Mucosa of rectum (tissue), 2 donors: ENCODE measurements around the gene ADPRH.

ENCODE experiments used
- H3K27ac ChIP-seq, 2 donors: one replicate each; pipeline ENCODE4 v1.7.0; 2013; ENCODE audit warnings: inconsistent platforms in 2 of 2, low read depth in 2 of 2, low read length in 2 of 2
- H3K27me3 ChIP-seq, 2 donors: one replicate each; pipeline ENCODE4 v1.7.0; 2013; ENCODE audit warnings: low read length in 2 of 2; ENCODE audit not compliant: control insufficient read depth in 2 of 2, insufficient read depth in 2 of 2
- H3K36me3 ChIP-seq, 2 donors: one replicate each; pipeline ENCODE4 v1.7.0; 2013; ENCODE audit warnings: low read length in 2 of 2; ENCODE audit not compliant: control insufficient read depth in 2 of 2, insufficient read depth in 2 of 2
- H3K4me1 ChIP-seq, 2 donors: one replicate each; pipeline ENCODE4 v1.7.0; 2013; ENCODE audit warnings: low read length in 2 of 2, mild to moderate bottlenecking in 1 of 2; ENCODE audit not compliant: control insufficient read depth in 2 of 2, insufficient read depth in 2 of 2
- H3K4me3 ChIP-seq, 2 donors: one replicate each; pipeline ENCODE4 v1.7.0; 2013; ENCODE audit warnings: low read length in 2 of 2
- H3K9ac ChIP-seq, 2 donors: one replicate each; pipeline ENCODE4 v1.7.0; 2013; ENCODE audit warnings: low read length in 2 of 2, low read depth in 1 of 2, mild to moderate bottlenecking in 1 of 2
- H3K9me3 ChIP-seq, 2 donors: one replicate each; pipeline ENCODE4 v1.7.0; 2013; ENCODE audit warnings: low read length in 2 of 2; ENCODE audit not compliant: control insufficient read depth in 2 of 2
- donor health status: healthy.
- donor health status: Normal muscosa, but diverticular disease.

The ADPRH gene

GRCh38 chr3:119636249-119636648, 57.0 kb downstream of the ADPRH start:
- Histone ChIP-seq H3K27ac (no peak overlapping the region), H3K9ac (no peak overlapping the region), H3K4me1 (peaks cover 3 to 4% of the 10 kb centered on the region in 2 donors), H3K27me3 (no peaks in the 10 kb centered on the region), H3K36me3 (no peaks in the 10 kb centered on the region), H3K4me3 (no peak overlapping the region), H3K9me3 (no peaks in the 10 kb centered on the region)

GRCh38 chr3:119636891-119637611, 57.8 kb downstream of the ADPRH start:
- no peak overlapping the region for H3K9ac ChIP-seq
- peak overlapping the region in 1 of 2 donors; percentile 73 for H3K27ac ChIP-seq
- H3K9me3 ChIP-seq, result no peaks in the 10 kb centered on the region
- H3K27me3 ChIP-seq, result no peaks in the 10 kb centered on the region
- no peak overlapping the region for H3K4me3 ChIP-seq
- peaks cover 0 to 2% of the 10 kb centered on the region in 2 donors for H3K36me3 ChIP-seq
- H3K4me1 ChIP-seq, result peaks cover 3 to 4% of the 10 kb centered on the region in 2 donors

- H3K27me3 ChIP-seq, result no peaks in the 10 kb centered on the region
- H3K9me3 ChIP-seq, result no peaks in the 10 kb centered on the region
- H3K4me3 ChIP-seq, result peak overlapping the region in 1 of 2 donors; percentile 2
- peaks cover 3 to 4% of the 10 kb centered on the region in 2 donors for H3K4me1 ChIP-seq
- H3K36me3 ChIP-seq, result peaks cover 0 to 4% of the 10 kb centered on the region in 2 donors
- H3K27ac ChIP-seq, result peak overlapping the region; percentile 59 to 73
- H3K9ac ChIP-seq, result no peak overlapping the region
These were observed 58.6 kb downstream of the ADPRH start for GRCh38 chr3:119637679-119638477.
